Measurements from ENCODE around the gene C1QTNF6. TPM values are rescaled to one million over a fixed set of nuclear protein-coding genes. Genes with fewer than 3 reads are reported as not detected.

C1QTNF6 gene
- total and polyA plus RNA-seq, 2 of the 8 experiments (the other 6 are each of a cell fraction or from before 2014, with no cell fraction given), result 3.1 to 6.5 TPM

DNA sequence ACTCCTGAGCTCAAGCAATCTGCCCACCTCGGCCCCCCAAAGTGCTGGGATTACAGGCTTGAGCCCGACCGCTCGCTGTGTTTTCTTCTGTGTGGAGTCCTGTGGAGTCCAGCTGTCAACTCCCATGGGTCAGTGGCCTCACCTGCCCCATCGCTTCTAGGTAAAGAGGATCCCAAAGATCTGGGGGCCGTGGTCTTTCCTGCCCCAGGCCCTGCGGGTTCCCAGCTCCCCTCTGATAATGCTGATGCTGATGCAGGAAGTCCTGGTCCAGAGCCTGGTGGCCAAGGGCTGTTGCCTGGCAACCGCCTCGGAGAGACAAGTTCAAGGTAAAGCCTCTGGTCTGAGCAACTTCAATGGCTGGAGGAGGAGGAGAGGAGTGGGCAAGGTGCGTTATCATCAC lies 14.7 kb upstream of the C1QTNF6 start:
- Histone ChIP-seq H2BK15ac (ENCODE audit: low read length) (no peak overlapping the region), H2AK5ac (ENCODE audit: low read depth, low read length) (no peak overlapping the region), H3K23me2 (ENCODE audit: low read depth, low read length) (peaks cover 5% of the 10 kb centered on the region), H4K20me1 (replicated peaks in 1 of 2; ENCODE audit: control insufficient read depth in 1 of 2, insufficient read depth in 2 of 2, low read length in 2 of 2) (no peaks in the 10 kb centered on the region), H3K56ac (replicated peaks; ENCODE audit: insufficient read length, low read depth, low read length) (no peak overlapping the region), H3K9me3 (ENCODE audit: insufficient read depth in 2 of 2, low read depth in 1 of 2, low read length in 1 of 2) (no peaks in the 10 kb centered on the region), H4K8ac (ENCODE audit: extremely low read depth, insufficient read depth, low read length) (no peak overlapping the region), H2BK12ac (ENCODE audit: low read depth, low read length) (no peak overlapping the region), H3K18ac (ENCODE audit: extremely low read depth, low read length) (no peak overlapping the region), H3K27me3 (replicated peaks in 1 of 4; ENCODE audit: control insufficient read depth in 3 of 4, extremely low read depth in 1 of 4, insufficient read depth in 3 of 4, low read length in 3 of 4) (no peaks in the 10 kb centered on the region), H3K27ac (ENCODE audit: low read depth, low read length) (no peak overlapping the region), H3K79me1 (ENCODE audit: low read depth, low read length) (no peaks in the 10 kb centered on the region), H2AFZ (ENCODE audit: low read length) (no peak overlapping the region), H4K5ac (ENCODE audit: insufficient read length, low read depth, low read length) (no peak overlapping the region), H3K9ac (replicated peaks in 1 of 4; ENCODE audit: extremely low read depth in 1 of 4, low read depth in 3 of 4, low read length in 3 of 4) (no peak overlapping the region), H3K4me3 (ENCODE audit: extremely low read depth in 1 of 4, insufficient read depth in 2 of 4, low read depth in 3 of 4, low read length in 4 of 4) (no peak overlapping the region), H4K91ac (replicated peaks; ENCODE audit: insufficient read length, low read length) (no peak overlapping the region), H2BK120ac (replicated peaks; ENCODE audit: low read depth, low read length) (no peak overlapping the region), H2BK5ac (ENCODE audit: low read depth, low read length) (no peak overlapping the region), H3K14ac (ENCODE audit: insufficient read length) (no peak overlapping the region), H2BK20ac (ENCODE audit: low read length) (no peak overlapping the region), H3K4me2 (ENCODE audit: insufficient read depth in 1 of 2, low read depth in 2 of 2, low read length in 2 of 2) (no peak overlapping the region), H3K4ac (replicated peaks; ENCODE audit: insufficient read length, low read depth, low read length) (no peak overlapping the region), H3K23ac (ENCODE audit: insufficient read length) (no peak overlapping the region), H3K36me3 (ENCODE audit: control insufficient read depth in 2 of 4, insufficient read depth in 4 of 4, low read length in 3 of 4) (no peaks in the 10 kb centered on the region), H3K79me2 (ENCODE audit: control insufficient read depth in 1 of 2, insufficient read depth in 2 of 2, low read length in 2 of 2) (no peaks in the 10 kb centered on the region), H3K4me1 (replicated peaks in 1 of 4; ENCODE audit: control insufficient read depth in 3 of 4, insufficient read depth in 4 of 4, low read length in 3 of 4) (peaks cover 2 to 13% (median 6%) of the 10 kb centered on the region in 4 experiments; a peak in 5 of 7 replicates)
- 90% methylated on average over 8 of the region's 10 CpGs; no CpG with 5 or more reads in 1 of the 2 experiments for WGBS, 2 experiments (ENCODE audit: extremely low coverage in 1 of 2, insufficient coverage in 1 of 2, insufficient read length in 1 of 2, insufficient replicate concordance in 2 of 2, low coverage in 1 of 2, low lambda C conversion rate in 2 of 2, missing lambda C conversion rate in 1 of 2)
- TF ChIP-seq TEAD4 (IDR thresholded peaks at IDR 0.05; ENCODE audit: low read depth, low read length) (no peak), BRCA1 (IDR thresholded peaks at IDR 0.05; ENCODE audit: low read depth, low read length) (no peak), EGR1 (IDR thresholded peaks at IDR 0.05; ENCODE audit: borderline replicate concordance, low read depth, low read length) (no peak)
- DNase-seq (ENCODE audit: low read depth in 1 of 2, low spot score in 2 of 2) (no peak), FAIRE-seq (no peak)
- CTCF ChIA-PET (ENCODE audit: partially characterized antibody), result interaction anchor here (0.9 to 7.7 kb wide), 3 partner anchors 38 to 225 kb away, joined by 3 to 77 read pairs (median 5); no protein-coding TSS in a partner anchor
- POLR2A ChIA-PET (ENCODE audit: partially characterized antibody), result interaction anchor here (1.4 kb wide), 1 partner anchor 9 kb away, joined by 3 read pairs; the partner anchor contains the start of gene SSTR3

Data from H1 (cell line).